Measurements from ENCODE around the gene CPA3. TPM values are rescaled to one million over a fixed set of nuclear protein-coding genes. Genes with fewer than 3 reads are reported as not detected.

The CPA3 gene
- total RNA-seq, 1 experiment from 2014 or later = not detected

GRCh38 chr3:148889828-148890227, 24.7 kb downstream of the CPA3 start:
- H3K27me3 ChIP-seq (replicated peaks; ENCODE audit: insufficient read depth, low read depth, low read length, poor library complexity) = no peaks in the 10 kb centered on the region
- DNase-seq (ENCODE audit: low spot score) = no peak
- H3K4me3 ChIP-seq (ENCODE audit: low read depth, low read length, poor library complexity, severe bottlenecking) = no peak overlapping the region
- H3K9me3 ChIP-seq (ENCODE audit: low read depth, low read length, poor library complexity, severe bottlenecking) = peaks cover 7% of the 10 kb centered on the region
- ChIA-PET POLR2A (ENCODE audit: low non-redundant PET) (no interaction called here), CTCF (no interaction called here)
- H3K4me1 ChIP-seq (ENCODE audit: insufficient read depth, low read length, poor library complexity, severe bottlenecking) = no peaks in the 10 kb centered on the region
- no TSS peak for BruUV-seq (replicated peaks)
- intact Hi-C loops (cut with micrococcal nuclease; ENCODE audit: unreplicated experiment) = no loop called here
- TF ChIP-seq CTCF (conservative IDR thresholded peaks at IDR 0.05; ENCODE audit: low read depth, low read length) (no peak), EZH2 (IDR thresholded peaks at IDR 0.05; ENCODE audit: borderline replicate concordance, low read depth, low read length, poor library complexity, severe bottlenecking) (no peak)
- H3K27ac ChIP-seq (ENCODE audit: low read depth, low read length, poor library complexity, severe bottlenecking) = no peak overlapping the region
- H3K36me3 ChIP-seq (ENCODE audit: insufficient read depth, low read length, poor library complexity, severe bottlenecking) = no peaks in the 10 kb centered on the region

GRCh38 chr3:148896062-148896461, 31.0 kb downstream of the CPA3 start:
- Histone ChIP-seq H3K4me1 (ENCODE audit: insufficient read depth, low read length, poor library complexity, severe bottlenecking) (no peaks in the 10 kb centered on the region), H3K9me3 (ENCODE audit: low read depth, low read length, poor library complexity, severe bottlenecking) (peaks cover 7% of the 10 kb centered on the region), H3K36me3 (ENCODE audit: insufficient read depth, low read length, poor library complexity, severe bottlenecking) (no peaks in the 10 kb centered on the region), H3K4me3 (ENCODE audit: low read depth, low read length, poor library complexity, severe bottlenecking) (no peak overlapping the region), H3K27ac (ENCODE audit: low read depth, low read length, poor library complexity, severe bottlenecking) (no peak overlapping the region), H3K27me3 (replicated peaks; ENCODE audit: insufficient read depth, low read depth, low read length, poor library complexity) (no peaks in the 10 kb centered on the region)
- intact Hi-C loops (cut with micrococcal nuclease; ENCODE audit: unreplicated experiment) = no loop called here
- CTCF ChIA-PET = no interaction called here
- BruUV-seq (replicated peaks) = no TSS peak
- no peak for DNase-seq (ENCODE audit: low spot score)
- TF ChIP-seq CTCF (conservative IDR thresholded peaks at IDR 0.05; ENCODE audit: low read depth, low read length) = no peak
- no peak for TF ChIP-seq EZH2 (IDR thresholded peaks at IDR 0.05; ENCODE audit: borderline replicate concordance, low read depth, low read length, poor library complexity, severe bottlenecking)
- POLR2A ChIA-PET (ENCODE audit: low non-redundant PET) = no interaction called here

GRCh38 chr3:148901987-148902791, 37.1 kb downstream of the CPA3 start:
- peaks cover 15% of the 10 kb centered on the region for H3K4me1 ChIP-seq (ENCODE audit: insufficient read depth, low read length, poor library complexity, severe bottlenecking)
- peak overlapping the region; percentile 82 for H3K27ac ChIP-seq (ENCODE audit: low read depth, low read length, poor library complexity, severe bottlenecking)
- H3K27me3 ChIP-seq (replicated peaks; ENCODE audit: insufficient read depth, low read depth, low read length, poor library complexity) = no peaks in the 10 kb centered on the region
- intact Hi-C loops (cut with micrococcal nuclease; ENCODE audit: unreplicated experiment) = no loop called here
- no peaks in the 10 kb centered on the region for H3K36me3 ChIP-seq (ENCODE audit: insufficient read depth, low read length, poor library complexity, severe bottlenecking)
- no peak overlapping the region for H3K4me3 ChIP-seq (ENCODE audit: low read depth, low read length, poor library complexity, severe bottlenecking)
- no TSS peak for BruUV-seq (replicated peaks)
- CTCF ChIA-PET = no interaction called here
- POLR2A ChIA-PET (ENCODE audit: low non-redundant PET) = no interaction called here
- DNase-seq (ENCODE audit: low spot score) = peak; percentile 57
- TF ChIP-seq EZH2 (IDR thresholded peaks at IDR 0.05; ENCODE audit: borderline replicate concordance, low read depth, low read length, poor library complexity, severe bottlenecking) (no peak), CTCF (conservative IDR thresholded peaks at IDR 0.05; ENCODE audit: low read depth, low read length) (no peak)
- no peaks in the 10 kb centered on the region for H3K9me3 ChIP-seq (ENCODE audit: low read depth, low read length, poor library complexity, severe bottlenecking)
